Astrocyte of the cerebellum (primary cell): ENCODE results near the gene ADGRD2.

Experiments
- DNase-seq: peaks from one replicate; pipeline ENCODE4 v3.0.0-alpha.2; 2011; ENCODE audit warnings: low read depth
- H3K4me3 ChIP-seq: 2 replicates; pipeline ENCODE4 v1.5.1; 2011; ENCODE audit warnings: mild to moderate bottlenecking, low read depth, low read length, moderate library complexity
- CTCF ChIP-seq: IDR thresholded peaks from 2 replicates; pipeline ENCODE4 v1.5.1; 2012; ENCODE audit warnings: low read length, low read depth, moderate library complexity, mild to moderate bottlenecking; ENCODE audit errors: missing control alignments
- in situ Hi-C: cut with HindIII; loops from 2 replicates; pipeline ENCODE4 v1.10.0; 2017; ENCODE audit warnings: low sequenced_read_pairs

ADGRD2 gene

GRCh38 chr9:124505006-124505900 is 55.0 kb downstream of the ADGRD2 start:
- no peak overlapping the region for H3K4me3 ChIP-seq
- no peak for TF ChIP-seq CTCF
- in situ Hi-C loops, result no loop called here
- DNase-seq, result no peak

- in situ Hi-C loops, result no loop called here
- DNase-seq, result no peak
Observed at GRCh38 chr9:124505901-124506346, 55.7 kb downstream of the ADGRD2 start.

GRCh38 chr9:124506433-124506832 is 56.2 kb downstream of the ADGRD2 start:
- DNase-seq, result no peak
- TF ChIP-seq CTCF, result no peak
- in situ Hi-C loops, result no loop called here
- H3K4me3 ChIP-seq, result no peak overlapping the region

More at GRCh38 chr9:124505901-124506346, 55.7 kb downstream of the ADGRD2 start:
- TF ChIP-seq CTCF, result no peak
- no peak overlapping the region for H3K4me3 ChIP-seq

GRCh38 chr9:124506931-124507879 is 57.0 kb downstream of the ADGRD2 start, which contains the start of gene NR5A1:
NR5A1 (minus strand) TSS chr9:124507399; CDS start chr9:124503395, 4,004 bp downstream.
- TF ChIP-seq CTCF, result no peak
- no peak for DNase-seq
- no peak within 1 kb of the TSS for H3K4me3 ChIP-seq
- in situ Hi-C loops, result no loop called here

- in situ Hi-C loops, result no loop called here
- no peak for DNase-seq
- TF ChIP-seq CTCF, result no peak
- no peak overlapping the region for H3K4me3 ChIP-seq
Observed at GRCh38 chr9:124507880-124508423, 57.7 kb downstream of the ADGRD2 start.
